Heart left ventricle (tissue), 16 donors: ENCODE results near the gene RGS9. TPM values are rescaled to one million over a fixed set of nuclear protein-coding genes. Genes with fewer than 3 reads are reported as not detected.

ENCODE experiments used
- ATAC-seq, 4 donors: fragments of 200-7000 bp; cut with Tn5 transposase; one replicate each; pipeline ENCODE4 v1.9.1; 2020 to 2022; ENCODE audit warnings: moderate library complexity in 4 of 4, mild to moderate bottlenecking in 3 of 4, moderate number of reproducible peaks in 1 of 4
- DNase-seq, 5 donors: peaks; one replicate each; pipeline ENCODE4 v3.0.0-alpha.2; 2020
- H3K27ac ChIP-seq, 12 donors: fragments of 200-600 bp; sonication (generic) in 4 of 12; one replicate each; pipeline versions ENCODE4 v1.5.0 to v1.8.0; 2016 to 2022; ENCODE audit warnings: mild to moderate bottlenecking in 2 of 12
- H3K27me3 ChIP-seq, 9 donors: fragments of 200-600 bp; sonication (generic) in 2 of 9; one replicate each; pipeline versions ENCODE4 v1.5.1 to v1.8.0; 2016 to 2022; ENCODE audit warnings: mild to moderate bottlenecking in 3 of 9
- H3K36me3 ChIP-seq, 9 donors: fragments of 200-600 bp; sonication (generic) in 2 of 9; one replicate each; pipeline versions ENCODE4 v1.5.0 to v1.8.0; 2018 to 2022; ENCODE audit warnings: mild to moderate bottlenecking in 2 of 9
- H3K4me1 ChIP-seq, 12 donors: fragments of 200-600 bp; sonication (generic) in 4 of 12; one replicate each; pipeline versions ENCODE4 v1.5.0 to v1.8.0; 2016 to 2022; ENCODE audit warnings: mild to moderate bottlenecking in 3 of 12
- H3K4me3 ChIP-seq, 12 donors: fragments of 200-600 bp; sonication (generic) in 4 of 12; one replicate each; pipeline versions ENCODE4 v1.5.0 to v1.8.0; 2017 to 2022; ENCODE audit warnings: mild to moderate bottlenecking in 9 of 12, moderate library complexity in 4 of 12
- H3K9me3 ChIP-seq, 12 donors: fragments of 200-600 bp; sonication (generic) in 4 of 12; one replicate each; pipeline versions ENCODE4 v1.5.0 to v1.8.0; 2016 to 2022; ENCODE audit warnings: mild to moderate bottlenecking in 1 of 12
- CTCF ChIP-seq, 12 donors: fragments of 200-600 bp; sonication (generic) in 4 of 12; IDR thresholded peaks; one replicate each; pipeline versions ENCODE4 v1.5.0 to v1.8.0; 2018 to 2022; ENCODE audit warnings: antibody characterized with exemption in 12 of 12, mild to moderate bottlenecking in 5 of 12
- POLR2A ChIP-seq, 2 donors: fragments of 450-650 bp; IDR thresholded peaks; one replicate each; pipeline ENCODE4 v1.6.1; 2017; ENCODE audit warnings: antibody characterized with exemption in 2 of 2, mild to moderate bottlenecking in 2 of 2, moderate library complexity in 2 of 2
- WGBS, 4 donors: extraction: QIAGEN DNeasy Blood & Tissue Kit in 2 of 4; methylation state at CpG; one replicate each; pipeline versions ENCODE4 v1.1.5 to v1.1.7; 2013 to 2018; 5-methylcytosine and 5-hydroxymethylcytosine counted together
- intact Hi-C, 10 donors: fragments of 100-400 bp; cut with DNase I; formaldehyde crosslinking; loops; one replicate each; pipeline versions ENCODE4 v1.11.1 to v1.14.2; 2022
- polyA plus RNA-seq, 2 donors: library from polyadenylated mRNA; stranded (reverse); fragments of 200-250 nt; gene quantifications; one replicate each; pipeline ENCODE4 v1.2.3, GENCODE V29; 2013
- total RNA-seq, 9 donors: library from RNA; depleted of rRNA in 2 of 9; stranded (reverse); fragments of >200 nt in 2 of 9; fragmentation: NEBNext Ultra II Directional in 3 of 9; extraction: Animal tissue kit (Norgen Biotek cat#: 25700) in 3 of 9; gene quantifications; one replicate each; pipeline versions ENCODE4 v1.1.0 to v1.2.4, GENCODE V29; 2016 to 2023
- donor health status: ischemic (EF 13 %, LVEDD 7.1; RV severe dilation, severe dysfunction).
- donor health status: healthy with polysubstance abuse.
- donor health status: DM: no; HTN: yes; CAD: no.
- donor health status: DM: no; HTN: no; CAD: no.
- donor health status: ischemic (EF 25% LVEDD 6.9; RV normal size, moderate dysfunction).
- donor health status: ischemic (EF 25% LVEDD 5.7; RV mildly dilated, moderate dysfunction).
- donor health status: healthy.
- donor health status: DM: yes; HTN: yes; CAD: no.
- donor health status: ischemic (EF 35%, LVEDD 5.7; RV mildly dilated, moderate dysfunction).
- donor health status: nonischemic (EF 11% LVEDD 7.7; RV severe dilation, severe dysfunction).
- donor health status: DM: yes; HTN: yes; CAD: no.
- donor health status: PGD.
- donor health status: ischemic (EF 29% LVEDD 5.4; RV normal size, mild dysfunction).
- donor health status: nonischemic (EF 23%, LVEDD 6.1; RV moderate dilation, normal function).

Gene RGS9
- total and polyA plus RNA-seq, 11 donors: 0.68 to 5.1 (median 1.4) TPM

- TF ChIP-seq POLR2A (IDR thresholded peaks at IDR 0.05) (no peak), CTCF (IDR thresholded peaks at IDR 0.05) (no peak)
- H3K27me3 ChIP-seq: peaks cover 0 to 22% (median 0%) of the 10 kb centered on the region in 9 donors
- no peaks in the 10 kb centered on the region for H3K36me3 ChIP-seq
- H3K4me3 ChIP-seq: no peak overlapping the region
- intact Hi-C loops: loop anchor here in 1 of 10 donors (5.0 kb wide), 1 partner anchor 937 kb away; no protein-coding TSS in a partner anchor
- WGBS, 4 donors: 86 to 93% (median 92%) methylated on average over 18 of the region's 18 CpGs
- peaks cover 0 to 14% (median 0%) of the 10 kb centered on the region in 12 donors for H3K4me1 ChIP-seq
- ATAC-seq: no peak
- no peak overlapping the region for H3K27ac ChIP-seq
- no peak for DNase-seq
- no peaks in the 10 kb centered on the region for H3K9me3 ChIP-seq
These were observed 87.9 kb downstream of the RGS9 start for GRCh38 chr17:65225061-65225460.

GRCh38 chr17:65226227-65226626 is 89.1 kb downstream of the RGS9 start:
- ATAC-seq (no peak), DNase-seq (no peak)
- H3K4me1 ChIP-seq: peaks cover 0 to 14% (median 0%) of the 10 kb centered on the region in 12 donors
- intact Hi-C loops: loop anchor here in 1 of 10 donors (5.0 kb wide), 1 partner anchor 936 kb away; no protein-coding TSS in a partner anchor
- H3K9me3 ChIP-seq: no peaks in the 10 kb centered on the region
- 56 to 77% (median 66%) methylated on average over 4 of the region's 4 CpGs for WGBS, 4 donors
- no peaks in the 10 kb centered on the region for H3K36me3 ChIP-seq
- TF ChIP-seq CTCF (IDR thresholded peaks at IDR 0.05) (no peak), POLR2A (IDR thresholded peaks at IDR 0.05) (no peak)
- H3K27me3 ChIP-seq: peaks cover 0 to 22% (median 0%) of the 10 kb centered on the region in 9 donors
- H3K27ac ChIP-seq: no peak overlapping the region
- H3K4me3 ChIP-seq: no peak overlapping the region

DNA sequence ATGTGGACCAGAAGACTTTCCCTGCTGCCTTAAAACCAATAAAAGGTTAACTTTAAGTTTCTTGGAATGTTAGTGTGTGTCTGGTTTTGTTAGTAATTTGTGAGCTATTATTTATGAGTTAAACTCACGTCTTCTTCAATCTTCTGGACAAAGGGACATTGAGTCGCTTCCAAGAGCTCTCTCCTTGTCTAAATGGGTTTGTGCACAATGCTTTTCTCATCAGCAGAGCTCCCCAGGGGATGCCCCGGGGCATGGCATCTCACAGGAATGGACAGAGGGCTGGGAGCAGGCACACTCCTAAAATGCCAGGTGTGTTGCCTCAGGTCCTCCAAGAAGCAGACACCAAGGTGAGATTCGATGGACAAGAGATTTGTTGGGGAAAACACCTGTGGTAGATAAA is 90.5 kb downstream of the RGS9 start:
- ATAC-seq (no peak), DNase-seq (no peak)
- H3K9me3 ChIP-seq: no peaks in the 10 kb centered on the region
- TF ChIP-seq POLR2A (IDR thresholded peaks at IDR 0.05): no peak
- TF ChIP-seq CTCF (IDR thresholded peaks at IDR 0.05): no peak
- peaks cover 0 to 14% (median 0%) of the 10 kb centered on the region in 12 donors for H3K4me1 ChIP-seq
- H3K36me3 ChIP-seq: no peaks in the 10 kb centered on the region
- peaks cover 0 to 30% (median 0%) of the 10 kb centered on the region in 9 donors for H3K27me3 ChIP-seq
- H3K4me3 ChIP-seq: no peak overlapping the region
- intact Hi-C loops: loop anchor here in 1 of 10 donors (5.0 kb wide), 1 partner anchor 935 kb away; no protein-coding TSS in a partner anchor
- 59 to 66% (median 63%) methylated on average over 4 of the region's 4 CpGs for WGBS, 4 donors
- H3K27ac ChIP-seq: no peak overlapping the region

DNA sequence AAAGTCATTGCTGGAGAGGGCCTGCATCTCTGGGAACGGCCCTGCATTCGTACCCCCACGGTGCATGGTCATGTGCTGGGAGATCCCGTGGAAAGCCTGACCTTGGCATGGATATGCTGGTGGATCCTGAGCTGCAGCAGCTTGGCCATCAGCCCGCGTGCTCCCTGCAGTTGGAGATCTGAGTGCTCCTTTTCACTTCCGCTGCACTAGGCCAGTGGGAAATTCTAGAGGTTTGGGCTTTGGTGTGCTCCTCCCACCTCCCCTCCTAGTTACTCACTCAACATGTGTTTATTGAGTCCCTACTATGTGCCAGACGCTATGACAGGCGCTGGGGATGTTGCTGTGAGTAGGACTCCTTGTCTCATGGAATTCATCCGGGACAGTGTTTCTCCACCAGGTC is 91.1 kb downstream of the RGS9 start:
- TF ChIP-seq CTCF (IDR thresholded peaks at IDR 0.05) (no peak), POLR2A (IDR thresholded peaks at IDR 0.05) (no peak)
- H3K4me1 ChIP-seq: peaks cover 0 to 14% (median 0%) of the 10 kb centered on the region in 12 donors
- 64 to 86% (median 79%) methylated on average over 9 to 10 of the region's 10 CpGs for WGBS, 4 donors
- no peak for DNase-seq
- intact Hi-C loops: loop anchor here in 1 of 10 donors (5.0 kb wide), 1 partner anchor 934 kb away; no protein-coding TSS in a partner anchor
- H3K27me3 ChIP-seq: peaks cover 0 to 36% (median 0%) of the 10 kb centered on the region in 9 donors
- H3K4me3 ChIP-seq: no peak overlapping the region
- H3K36me3 ChIP-seq: no peaks in the 10 kb centered on the region
- H3K27ac ChIP-seq: no peak overlapping the region
- no peaks in the 10 kb centered on the region for H3K9me3 ChIP-seq
- ATAC-seq: no peak
